K562 (cell line): ENCODE data around the gene NOP58.

ENCODE experiments used
- KLF6 ChIP-seq: fragments of 250-450 bp; sonication (Bioruptor Pico); IDR thresholded peaks from 2 replicates; pipeline ENCODE4 v1.4.0; 2020; ENCODE audit warnings: mild to moderate bottlenecking, moderate library complexity, borderline replicate concordance
- POLR2A ChIP-seq: fragments of 450-650 bp; conservative IDR thresholded peaks from 2 replicates; pipeline ENCODE4 v1.6.1; 2016
- REST ChIP-seq, 2 experiments: fragments of 450-650 bp; formaldehyde crosslinking in 1 of 2; IDR thresholded peaks; 2 replicates each; pipeline versions ENCODE4 v1.4.0 to v1.6.1; 2014 to 2020; ENCODE audit warnings: mild to moderate bottlenecking in 2 of 2, borderline replicate concordance in 1 of 2, low read depth in 1 of 2
- ZNF561 ChIP-seq: fragments of 450-650 bp; formaldehyde crosslinking; conservative IDR thresholded peaks from 2 replicates; pipeline ENCODE4 v1.4.0; 2020; ENCODE audit warnings: mild to moderate bottlenecking, moderate library complexity

DNA sequence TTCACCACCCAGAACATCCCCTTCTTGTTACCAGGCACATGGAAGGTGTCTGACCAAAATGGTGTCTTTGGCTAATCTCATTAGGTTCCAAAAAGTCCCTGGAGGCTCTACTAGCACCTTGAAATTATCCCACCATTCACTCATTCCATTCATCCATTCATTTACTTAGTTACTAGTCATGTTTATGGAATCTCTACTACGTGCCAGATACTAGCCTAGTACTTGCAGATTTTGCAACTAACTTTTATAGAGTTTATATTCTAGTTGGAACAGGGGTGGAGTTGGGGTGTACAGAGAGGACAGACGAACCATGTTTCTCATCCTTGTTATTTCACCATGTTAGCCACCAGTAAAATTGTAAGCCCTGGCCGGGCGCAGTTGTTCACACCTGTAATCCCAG, 4.0 kb upstream of the NOP58 start:
- no peak for TF ChIP-seq REST (IDR thresholded peaks at IDR 0.05; ENCODE audit: borderline replicate concordance)
- no peak for TF ChIP-seq REST (CRISPR knock-in tag; IDR thresholded peaks at IDR 0.05; ENCODE audit: low read depth)
- TF ChIP-seq KLF6 (CRISPR knock-in tag) = no peak
- no peak for TF ChIP-seq POLR2A
- no peak for TF ChIP-seq ZNF561
